Right lobe of liver (tissue), 4 donors: Measurements from ENCODE around the gene REEP2.
"Not testable (repeated sequence)": the region's sequence is repeated elsewhere in the genome, so short reads cannot be mapped to it uniquely, and the experiment has no call there.

ENCODE experiments used
- CTCF ChIP-seq, 4 donors: fragments of 200-600 bp in 3 of 4; fragments of 450-650 bp in 1 of 4; IDR thresholded peaks; one replicate each; pipeline versions ENCODE4 v1.5.1 to v1.8.0; 2016 to 2022; ENCODE audit warnings: antibody characterized with exemption in 4 of 4, mild to moderate bottlenecking in 2 of 4
- POLR2A ChIP-seq: fragments of 450-650 bp; IDR thresholded peaks from one replicate; pipeline ENCODE4 v1.6.1; 2017; ENCODE audit warnings: antibody characterized with exemption, mild to moderate bottlenecking
- donor health status: DM: no; HTN: no; CAD: no.
- donor health status: DM: no; HTN: no; CAD: no.
- donor health status: DM: no; HTN: yes; CAD: no.

DNA sequence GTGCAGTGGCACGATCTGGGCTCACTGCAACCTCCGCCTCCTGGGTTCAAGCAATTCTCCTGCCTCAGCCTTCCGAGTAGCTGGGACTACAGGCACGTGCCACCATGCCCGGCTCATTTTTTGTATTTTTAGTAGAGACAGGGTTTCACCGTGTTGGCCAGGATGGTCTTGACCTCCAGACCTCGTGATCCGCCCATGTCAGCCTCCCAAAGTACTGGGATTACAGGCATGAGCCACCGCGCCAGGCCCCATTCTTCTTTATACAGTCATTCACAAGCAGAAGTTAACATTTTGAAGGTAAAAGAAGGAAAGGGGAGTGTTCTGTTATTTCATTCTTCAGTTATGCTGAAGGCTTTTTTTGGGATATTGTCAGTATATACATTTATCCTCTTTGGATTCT lies 48.9 kb upstream of the REEP2 start:
- TF ChIP-seq CTCF (IDR thresholded peaks at IDR 0.05); POLR2A: not testable (repeated sequence)
